Measurements from ENCODE around the gene NOXA1. TPM values are rescaled to one million over a fixed set of nuclear protein-coding genes. Genes with fewer than 3 reads are reported as not detected.
"Not testable (repeated sequence)": the region's sequence is repeated elsewhere in the genome, so short reads cannot be mapped to it uniquely, and the experiment has no call there.

NOXA1 gene
- total RNA-seq, 1 donor from 2014 or later = 16.3 TPM

DNA sequence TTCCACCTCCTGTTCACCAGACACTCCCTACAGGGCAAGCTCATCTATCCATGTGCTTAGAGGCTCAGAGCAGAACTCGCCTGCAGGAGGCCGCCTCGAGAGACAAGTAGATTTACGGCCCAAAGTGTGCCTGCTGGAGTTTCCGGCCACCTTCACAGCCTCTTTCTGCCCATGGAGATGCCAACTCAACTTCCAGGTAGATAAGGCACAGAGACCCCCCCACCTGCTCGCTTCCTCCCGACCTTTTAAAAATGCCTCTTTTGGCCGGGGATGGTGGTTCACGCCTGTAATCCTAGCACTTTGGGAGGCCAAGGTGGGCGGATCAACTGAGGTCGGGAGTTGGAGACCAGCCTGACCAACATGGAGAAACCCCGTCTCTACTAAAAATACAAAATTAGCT is 46.8 kb upstream of the NOXA1 start:
- H3K4me1 Mint-ChIP-seq (ENCODE audit: low read depth) = peaks cover 2% of the 10 kb centered on the region
- H3K36me3 Mint-ChIP-seq (ENCODE audit: insufficient read depth) = peaks cover 5% of the 10 kb centered on the region
- TF ChIP-seq, protein P1, sequence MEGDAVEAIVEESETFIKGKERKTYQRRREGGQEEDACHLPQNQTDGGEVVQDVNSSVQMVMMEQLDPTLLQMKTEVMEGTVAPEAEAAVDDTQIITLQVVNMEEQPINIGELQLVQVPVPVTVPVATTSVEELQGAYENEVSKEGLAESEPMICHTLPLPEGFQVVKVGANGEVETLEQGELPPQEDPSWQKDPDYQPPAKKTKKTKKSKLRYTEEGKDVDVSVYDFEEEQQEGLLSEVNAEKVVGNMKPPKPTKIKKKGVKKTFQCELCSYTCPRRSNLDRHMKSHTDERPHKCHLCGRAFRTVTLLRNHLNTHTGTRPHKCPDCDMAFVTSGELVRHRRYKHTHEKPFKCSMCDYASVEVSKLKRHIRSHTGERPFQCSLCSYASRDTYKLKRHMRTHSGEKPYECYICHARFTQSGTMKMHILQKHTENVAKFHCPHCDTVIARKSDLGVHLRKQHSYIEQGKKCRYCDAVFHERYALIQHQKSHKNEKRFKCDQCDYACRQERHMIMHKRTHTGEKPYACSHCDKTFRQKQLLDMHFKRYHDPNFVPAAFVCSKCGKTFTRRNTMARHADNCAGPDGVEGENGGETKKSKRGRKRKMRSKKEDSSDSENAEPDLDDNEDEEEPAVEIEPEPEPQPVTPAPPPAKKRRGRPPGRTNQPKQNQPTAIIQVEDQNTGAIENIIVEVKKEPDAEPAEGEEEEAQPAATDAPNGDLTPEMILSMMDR (IDR thresholded peaks at IDR 0.05; ENCODE audit: unreplicated experiment) = no peak
- DNase-seq (ENCODE audit: low spot score, unreplicated experiment) = no peak
- H3K9me3 Mint-ChIP-seq (ENCODE audit: low read depth) = no peaks in the 10 kb centered on the region
- H3K4me3 Mint-ChIP-seq (ENCODE audit: low read depth) = no peak overlapping the region
- no peak overlapping the region for H3K27ac Mint-ChIP-seq
- H3K27me3 Mint-ChIP-seq = no peaks in the 10 kb centered on the region

DNA sequence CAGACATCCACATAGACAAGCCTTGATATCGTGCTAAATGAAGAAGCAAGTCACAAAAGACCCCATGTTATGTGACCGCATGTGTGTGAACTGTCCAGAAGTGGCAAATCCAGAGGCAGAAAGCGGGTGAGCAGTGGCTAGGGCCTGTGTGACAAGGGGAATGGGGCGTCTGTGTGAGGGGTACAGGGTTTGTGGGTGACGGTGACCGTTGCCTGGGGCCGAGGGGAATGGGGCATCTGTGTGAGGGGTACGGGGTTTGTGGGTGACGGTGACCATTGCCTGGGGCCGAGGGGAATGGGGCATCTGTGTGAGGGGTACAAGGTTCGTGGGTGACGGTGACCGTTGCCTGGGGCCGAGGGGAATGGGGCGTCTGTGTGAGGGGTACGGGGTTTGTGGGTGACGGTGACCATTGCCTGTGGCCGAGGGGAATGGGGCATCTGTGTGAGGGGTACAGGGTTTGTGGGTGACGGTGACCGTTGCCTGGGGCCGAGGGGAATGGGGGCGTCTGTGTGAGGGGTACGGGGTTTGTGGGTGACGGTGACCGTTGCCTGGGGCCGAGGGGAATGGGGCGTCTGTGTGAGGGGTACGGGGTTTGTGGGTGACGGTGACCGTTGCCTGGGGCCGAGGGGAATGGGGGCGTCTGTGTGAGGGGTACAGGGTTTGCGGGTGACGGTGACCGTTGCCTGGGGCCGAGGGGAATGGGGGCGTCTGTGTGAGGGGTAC is 44.3 kb upstream of the NOXA1 start:
- H3K27ac Mint-ChIP-seq; H3K27me3 Mint-ChIP-seq; H3K4me3 Mint-ChIP-seq (ENCODE audit: low read depth); DNase-seq (ENCODE audit: low spot score, unreplicated experiment); H3K4me1 Mint-ChIP-seq (ENCODE audit: low read depth); H3K36me3 Mint-ChIP-seq (ENCODE audit: insufficient read depth); H3K9me3 Mint-ChIP-seq (ENCODE audit: low read depth): not testable (repeated sequence)

DNA sequence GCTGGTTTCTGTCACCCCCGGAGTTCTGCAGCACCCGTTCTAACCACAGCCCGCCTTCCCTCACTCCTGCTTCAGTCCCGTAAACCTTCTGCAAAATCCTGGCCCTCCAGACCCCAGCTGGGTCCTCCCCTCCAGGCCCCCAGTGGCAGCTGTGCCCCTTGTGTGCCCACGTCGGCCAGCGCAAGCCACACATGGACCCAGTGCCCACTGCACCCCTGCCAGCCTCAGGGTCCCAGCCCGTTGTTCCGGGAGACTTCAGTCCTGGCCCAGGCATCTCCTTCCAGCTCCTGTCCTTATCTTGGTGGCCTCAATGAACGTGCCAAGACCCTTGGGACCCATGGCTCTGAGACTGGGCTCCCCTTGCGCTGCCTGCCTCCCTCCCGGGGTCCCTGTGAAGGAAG is 43.4 kb upstream of the NOXA1 start:
- Mint-ChIP-seq H3K36me3 (ENCODE audit: insufficient read depth) (peaks cover 7% of the 10 kb centered on the region), H3K9me3 (ENCODE audit: low read depth) (no peaks in the 10 kb centered on the region), H3K4me1 (ENCODE audit: low read depth) (peaks cover 3% of the 10 kb centered on the region), H3K27me3 (no peaks in the 10 kb centered on the region), H3K4me3 (ENCODE audit: low read depth) (no peak overlapping the region), H3K27ac (no peak overlapping the region)
- TF ChIP-seq, protein P1 (IDR thresholded peaks at IDR 0.05; ENCODE audit: unreplicated experiment) = no peak
- no peak for DNase-seq (ENCODE audit: low spot score, unreplicated experiment)

DNA sequence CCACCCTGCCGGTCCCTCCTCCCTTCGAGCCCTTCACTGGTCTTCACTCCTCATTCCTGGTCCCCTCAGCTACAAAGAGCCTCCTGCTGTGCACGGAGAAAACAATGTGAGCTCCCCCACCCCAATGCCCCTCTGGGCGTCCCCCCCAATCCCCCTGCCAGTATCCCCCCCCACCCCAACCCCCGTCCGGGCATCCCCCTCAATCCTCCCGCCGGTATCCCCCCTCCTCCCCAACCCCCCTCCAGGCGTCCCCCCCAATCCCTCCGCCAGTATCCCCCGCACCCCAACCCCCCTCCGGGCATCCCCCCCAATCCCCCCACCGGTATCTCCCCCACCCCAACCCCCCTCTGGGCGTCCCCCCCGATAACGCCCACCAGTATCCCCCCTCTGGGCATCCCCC is 43.0 kb upstream of the NOXA1 start:
- Mint-ChIP-seq H3K4me1 (ENCODE audit: low read depth) (peaks cover 3% of the 10 kb centered on the region), H3K27ac (no peak overlapping the region), H3K36me3 (ENCODE audit: insufficient read depth) (peaks cover 7% of the 10 kb centered on the region), H3K4me3 (ENCODE audit: low read depth) (no peak overlapping the region), H3K9me3 (ENCODE audit: low read depth) (no peaks in the 10 kb centered on the region), H3K27me3 (no peaks in the 10 kb centered on the region)
- TF ChIP-seq, protein P1 (IDR thresholded peaks at IDR 0.05; ENCODE audit: unreplicated experiment) = no peak
- DNase-seq (ENCODE audit: low spot score, unreplicated experiment) = no peak

DNA sequence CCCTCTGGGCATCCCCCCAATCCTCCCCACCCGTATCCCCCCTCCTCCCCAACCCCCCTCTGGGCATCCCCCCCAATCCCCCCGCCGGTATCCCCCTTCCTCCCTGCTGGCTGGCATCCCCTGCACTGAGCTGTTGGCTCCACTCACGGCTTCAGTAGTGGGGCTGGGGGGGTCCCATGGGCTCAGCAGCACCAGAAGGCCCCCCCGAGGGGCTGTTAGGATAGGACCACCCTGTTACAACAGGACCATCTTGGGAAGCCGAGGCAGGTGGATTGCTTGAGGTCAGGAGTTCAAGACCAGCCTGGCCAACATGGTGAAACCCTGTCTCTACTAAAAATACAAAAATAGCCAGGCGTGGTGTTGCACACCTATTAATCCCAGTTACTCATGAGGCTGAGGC is 42.6 kb upstream of the NOXA1 start:
- Mint-ChIP-seq H3K27ac (no peak overlapping the region), H3K36me3 (ENCODE audit: insufficient read depth) (peaks cover 7% of the 10 kb centered on the region), H3K9me3 (ENCODE audit: low read depth) (no peaks in the 10 kb centered on the region), H3K27me3 (no peaks in the 10 kb centered on the region), H3K4me1 (ENCODE audit: low read depth) (peaks cover 3% of the 10 kb centered on the region), H3K4me3 (ENCODE audit: low read depth) (no peak overlapping the region)
- TF ChIP-seq, protein P1 (IDR thresholded peaks at IDR 0.05; ENCODE audit: unreplicated experiment) = no peak
- no peak for DNase-seq (ENCODE audit: low spot score, unreplicated experiment)

Measured in progenitor cell of endocrine pancreas (in vitro differentiated cells).